HEK293 (cell line): ENCODE data around the gene ZNF236.

ENCODE experiments used
- CTCF ChIA-PET: fragments of 350-600 bp; formaldehyde crosslinking; extraction: SDS; loops from one replicate; lab custom pipeline; 2021; ENCODE audit warnings: antibody characterized with exemption; lab: Yijun Ruan, JAX
- POLR2A ChIA-PET: fragments of 300-600 bp; formaldehyde crosslinking; extraction: SDS; loops from one replicate; lab custom pipeline; 2020; ENCODE audit warnings: antibody characterized with exemption, inconsistent platforms; lab: Yijun Ruan, JAX
- H3K27ac ChIP-seq: fragments of 200-500 bp; sonication (Bioruptor generic); 2 replicates; pipeline ENCODE4 v1.5.1; 2014; ENCODE audit warnings: low read depth, low read length, control low read depth, inconsistent platforms; ENCODE audit errors: extremely low read depth
- H3K36me3 ChIP-seq, 2 experiments: fragments of 200-500 bp in 1 of 2; sonication (Bioruptor generic) in 1 of 2; 1 replicate in 1 of 2; 2 replicates in 1 of 2; pipeline ENCODE4 v1.5.1; 2014 to 2017; ENCODE audit warnings: inconsistent platforms in 2 of 2, low read length in 2 of 2; ENCODE audit not compliant: control insufficient read depth in 2 of 2, insufficient read depth in 1 of 2
- H3K4me1 ChIP-seq: fragments of 200-500 bp; sonication (Bioruptor generic); 2 replicates; pipeline ENCODE4 v1.5.1; 2014; ENCODE audit warnings: mild to moderate bottlenecking, low read length, inconsistent platforms; ENCODE audit not compliant: control insufficient read depth, insufficient read depth
- H3K4me3 ChIP-seq: 2 replicates; pipeline ENCODE4 v1.5.1; 2011; ENCODE audit warnings: low read depth, mild to moderate bottlenecking, control low read depth, low read length, moderate library complexity
- H3K9me3 ChIP-seq: fragments of 200-500 bp; sonication (Bioruptor generic); 2 replicates; pipeline ENCODE4 v1.5.1; 2014; ENCODE audit warnings: low read depth, low read length, inconsistent platforms; ENCODE audit not compliant: control insufficient read depth, insufficient read depth
- EGR2 ChIP-seq: fragments of 450-650 bp; formaldehyde crosslinking; IDR thresholded peaks from 2 replicates; pipeline ENCODE4 v1.5.1; 2016; ENCODE audit warnings: low read depth, missing biosample characterization, missing genetic modification characterization
- MEIS1 ChIP-seq: sonication (generic); formaldehyde crosslinking; IDR thresholded peaks from 2 replicates; pipeline ENCODE4 v1.8.1; 2022; ENCODE audit warnings: missing genetic modification reagents, mild to moderate bottlenecking, borderline replicate concordance
- OVOL3 ChIP-seq: fragments of 450-650 bp; formaldehyde crosslinking; IDR thresholded peaks from 2 replicates; pipeline ENCODE4 v1.5.1; 2016; ENCODE audit warnings: missing biosample characterization, missing genetic modification characterization
- SCRT2 ChIP-seq: fragments of 450-650 bp; formaldehyde crosslinking; IDR thresholded peaks from 2 replicates; pipeline ENCODE4 v1.5.1; 2016; ENCODE audit warnings: missing biosample characterization, missing genetic modification characterization
- SP7 ChIP-seq: fragments of 450-650 bp; formaldehyde crosslinking; IDR thresholded peaks from 2 replicates; pipeline ENCODE4 v1.5.1; 2016; ENCODE audit warnings: missing biosample characterization, missing genetic modification characterization
- ZBTB1 ChIP-seq: fragments of 450-650 bp; formaldehyde crosslinking; IDR thresholded peaks from 2 replicates; pipeline ENCODE4 v1.5.1; 2016; ENCODE audit warnings: missing biosample characterization, missing genetic modification characterization
- ZBTB20 ChIP-seq: fragments of 450-650 bp; formaldehyde crosslinking; IDR thresholded peaks from 2 replicates; pipeline ENCODE4 v1.5.1; 2016; ENCODE audit warnings: missing biosample characterization, missing genetic modification characterization
- ZBTB6 ChIP-seq: fragments of 450-650 bp; formaldehyde crosslinking; IDR thresholded peaks from 2 replicates; pipeline ENCODE4 v1.5.1; 2017; ENCODE audit warnings: missing biosample characterization, missing genetic modification characterization
- ZFP3 ChIP-seq: fragments of 450-650 bp; formaldehyde crosslinking; IDR thresholded peaks from 2 replicates; pipeline ENCODE4 v1.5.1; 2016; ENCODE audit warnings: low read depth, missing biosample characterization, missing genetic modification characterization
- ZIC2 ChIP-seq: fragments of 450-650 bp; formaldehyde crosslinking; IDR thresholded peaks from 2 replicates; pipeline ENCODE4 v1.5.1; 2016; ENCODE audit warnings: missing biosample characterization, missing genetic modification characterization
- ZNF112 ChIP-seq: fragments of 450-650 bp; formaldehyde crosslinking; IDR thresholded peaks from 2 replicates; pipeline ENCODE4 v1.5.0; 2017; ENCODE audit warnings: missing biosample characterization, missing genetic modification characterization
- ZNF121 ChIP-seq: fragments of 450-650 bp; formaldehyde crosslinking; IDR thresholded peaks from 2 replicates; pipeline ENCODE4 v1.5.1; 2016; ENCODE audit warnings: missing biosample characterization, missing genetic modification characterization
- ZNF133 ChIP-seq: fragments of 450-650 bp; formaldehyde crosslinking; IDR thresholded peaks from 2 replicates; pipeline ENCODE4 v1.5.1; 2016; ENCODE audit warnings: missing biosample characterization, missing genetic modification characterization
- ZNF148 ChIP-seq: fragments of 450-650 bp; formaldehyde crosslinking; IDR thresholded peaks from 2 replicates; pipeline ENCODE4 v1.5.0; 2017; ENCODE audit warnings: missing biosample characterization, missing genetic modification characterization, borderline replicate concordance
- ZNF155 ChIP-seq: fragments of 450-650 bp; formaldehyde crosslinking; IDR thresholded peaks from 2 replicates; pipeline ENCODE4 v1.5.1; 2016; ENCODE audit warnings: missing biosample characterization, missing genetic modification characterization
- ZNF16 ChIP-seq: fragments of 450-650 bp; formaldehyde crosslinking; IDR thresholded peaks from 2 replicates; pipeline ENCODE4 v1.5.1; 2016; ENCODE audit warnings: low read depth, missing biosample characterization, missing genetic modification characterization
- ZNF2 ChIP-seq: fragments of 450-650 bp; formaldehyde crosslinking; IDR thresholded peaks from 2 replicates; pipeline ENCODE4 v1.5.1; 2016; ENCODE audit warnings: missing biosample characterization, missing genetic modification characterization
- ZNF302 ChIP-seq: fragments of 450-650 bp; formaldehyde crosslinking; IDR thresholded peaks from 2 replicates; pipeline ENCODE4 v1.5.1; 2016; ENCODE audit warnings: missing biosample characterization, missing genetic modification characterization, low read depth
- ZNF324 ChIP-seq: fragments of 450-650 bp; formaldehyde crosslinking; IDR thresholded peaks from 2 replicates; pipeline ENCODE4 v1.5.1; 2016; ENCODE audit warnings: missing biosample characterization, missing genetic modification characterization
- ZNF37A ChIP-seq: fragments of 450-650 bp; IDR thresholded peaks from 2 replicates; pipeline ENCODE4 v1.5.1; 2018; ENCODE audit warnings: missing biosample characterization, missing genetic modification characterization
- ZNF449 ChIP-seq: fragments of 450-650 bp; formaldehyde crosslinking; IDR thresholded peaks from 2 replicates; pipeline ENCODE4 v1.5.1; 2017; ENCODE audit warnings: missing biosample characterization, mild to moderate bottlenecking, missing genetic modification characterization, moderate library complexity
- ZNF521 ChIP-seq: fragments of 450-650 bp; formaldehyde crosslinking; IDR thresholded peaks from 2 replicates; pipeline ENCODE4 v1.5.1; 2017; ENCODE audit warnings: missing biosample characterization, mild to moderate bottlenecking, missing genetic modification characterization
- ZNF548 ChIP-seq: fragments of 450-650 bp; formaldehyde crosslinking; IDR thresholded peaks from 2 replicates; pipeline ENCODE4 v1.5.1; 2016; ENCODE audit warnings: missing biosample characterization, missing genetic modification characterization
- ZNF555 ChIP-seq: fragments of 450-650 bp; formaldehyde crosslinking; conservative IDR thresholded peaks from 2 replicates; pipeline ENCODE4 v1.5.1; 2017; ENCODE audit warnings: missing biosample characterization, mild to moderate bottlenecking, missing genetic modification characterization, inconsistent platforms
- ZNF624 ChIP-seq: fragments of 450-650 bp; formaldehyde crosslinking; IDR thresholded peaks from 2 replicates; pipeline ENCODE4 v1.5.1; 2017; ENCODE audit warnings: missing biosample characterization, missing genetic modification characterization
- ZNF660 ChIP-seq: fragments of 450-650 bp; IDR thresholded peaks from 2 replicates; pipeline ENCODE4 v1.5.1; 2018; ENCODE audit warnings: missing biosample characterization, mild to moderate bottlenecking, missing genetic modification characterization
- TF ChIP-seq, protein P1 (sequence below): fragments of 450-650 bp; formaldehyde crosslinking; IDR thresholded peaks from 2 replicates; pipeline ENCODE4 v1.5.1; 2017; ENCODE audit warnings: missing biosample characterization, missing genetic modification characterization

ZNF236 gene

GRCh38 chr18:76894566-76895346 is 72.4 kb downstream of the ZNF236 start:
- H3K27ac ChIP-seq, result no peak overlapping the region
- no peaks in the 10 kb centered on the region for H3K9me3 ChIP-seq
- H3K36me3 ChIP-seq, result peaks cover 45 to 61% of the 10 kb centered on the region in 2 experiments
- H3K4me3 ChIP-seq, result no peak overlapping the region
- TF ChIP-seq MEIS1 (CRISPR knock-in tag) (no peak), ZBTB1 (tag by site-specific recombination) (no peak)
- H3K4me1 ChIP-seq, result no peaks in the 10 kb centered on the region
- CTCF ChIA-PET, result no interaction called here
- POLR2A ChIA-PET, result no interaction called here

GRCh38 chr18:76895498-76895897 is 73.1 kb downstream of the ZNF236 start:
- TF ChIP-seq ZNF155 (tag by site-specific recombination) (no peak), ZNF148 (tag by site-specific recombination) (no peak), ZNF121 (tag by site-specific recombination) (no peak), ZBTB20 (tag by site-specific recombination) (no peak), ZNF112 (tag by site-specific recombination) (no peak), ZIC2 (tag by site-specific recombination) (no peak), ZNF37A (tag by site-specific recombination) (no peak), ZNF548 (tag by site-specific recombination) (no peak), ZNF555 (no peak), EGR2 (tag by site-specific recombination) (no peak), SCRT2 (tag by site-specific recombination) (no peak), ZFP3 (tag by site-specific recombination) (no peak), ZNF624 (tag by site-specific recombination) (no peak), ZNF2 (tag by site-specific recombination) (no peak)
- CTCF ChIA-PET, result no interaction called here
- H3K27ac ChIP-seq, result no peak overlapping the region
- H3K9me3 ChIP-seq, result no peaks in the 10 kb centered on the region
- H3K4me3 ChIP-seq, result no peak overlapping the region
- POLR2A ChIA-PET, result no interaction called here
- H3K4me1 ChIP-seq, result no peaks in the 10 kb centered on the region
- H3K36me3 ChIP-seq, result peaks cover 48 to 62% of the 10 kb centered on the region in 2 experiments

GRCh38 chr18:76896677-76897076 is 74.3 kb downstream of the ZNF236 start:
- Histone ChIP-seq H3K27ac (no peak overlapping the region), H3K4me3 (no peak overlapping the region), H3K36me3 (peaks cover 53 to 65% of the 10 kb centered on the region in 2 experiments), H3K4me1 (no peaks in the 10 kb centered on the region), H3K9me3 (no peaks in the 10 kb centered on the region)
- ChIA-PET POLR2A (no interaction called here), CTCF (no interaction called here)
- TF ChIP-seq, protein P1, sequence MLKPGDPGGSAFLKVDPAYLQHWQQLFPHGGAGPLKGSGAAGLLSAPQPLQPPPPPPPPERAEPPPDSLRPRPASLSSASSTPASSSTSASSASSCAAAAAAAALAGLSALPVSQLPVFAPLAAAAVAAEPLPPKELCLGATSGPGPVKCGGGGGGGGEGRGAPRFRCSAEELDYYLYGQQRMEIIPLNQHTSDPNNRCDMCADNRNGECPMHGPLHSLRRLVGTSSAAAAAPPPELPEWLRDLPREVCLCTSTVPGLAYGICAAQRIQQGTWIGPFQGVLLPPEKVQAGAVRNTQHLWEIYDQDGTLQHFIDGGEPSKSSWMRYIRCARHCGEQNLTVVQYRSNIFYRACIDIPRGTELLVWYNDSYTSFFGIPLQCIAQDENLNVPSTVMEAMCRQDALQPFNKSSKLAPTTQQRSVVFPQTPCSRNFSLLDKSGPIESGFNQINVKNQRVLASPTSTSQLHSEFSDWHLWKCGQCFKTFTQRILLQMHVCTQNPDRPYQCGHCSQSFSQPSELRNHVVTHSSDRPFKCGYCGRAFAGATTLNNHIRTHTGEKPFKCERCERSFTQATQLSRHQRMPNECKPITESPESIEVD (tag by site-specific recombination), result no peak
- TF ChIP-seq ZNF302 (tag by site-specific recombination) (no peak), ZBTB6 (tag by site-specific recombination) (no peak), ZNF660 (tag by site-specific recombination) (no peak), SP7 (tag by site-specific recombination) (no peak), ZNF16 (tag by site-specific recombination) (no peak), ZNF324 (no peak), ZNF449 (tag by site-specific recombination) (no peak), ZNF133 (tag by site-specific recombination) (no peak), OVOL3 (tag by site-specific recombination) (no peak), ZNF521 (tag by site-specific recombination) (no peak)
